Hepatocyte (in vitro differentiated cells): ENCODE results near the gene GABBR2. TPM values are rescaled to one million over a fixed set of nuclear protein-coding genes. Genes with fewer than 3 reads are reported as not detected.

Experiments used
- DNase-seq: peaks from one replicate; pipeline ENCODE4 v3.0.0-alpha.2; 2016; ENCODE audit warnings: low spot score
- H2AFZ ChIP-seq: fragments of 200-600 bp; sonication (generic); 2 replicates; pipeline ENCODE4 v1.6.0; 2016; ENCODE audit warnings: antibody characterized with exemption, mild to moderate bottlenecking
- H3K27ac ChIP-seq: fragments of 200-600 bp; sonication (generic); 2 replicates; pipeline ENCODE4 v1.5.1; 2016; ENCODE audit warnings: mild to moderate bottlenecking
- H3K27me3 ChIP-seq: fragments of 200-600 bp; sonication (generic); 2 replicates; pipeline ENCODE4 v1.6.1; 2016
- H3K36me3 ChIP-seq: fragments of 200-600 bp; sonication (generic); replicated peaks from 2 replicates; pipeline ENCODE4 v1.5.1; 2016; ENCODE audit warnings: low read depth; ENCODE audit not compliant: insufficient read depth
- H3K4me1 ChIP-seq: fragments of 200-600 bp; sonication (generic); 2 replicates; pipeline ENCODE4 v1.5.1; 2016; ENCODE audit warnings: mild to moderate bottlenecking, moderate library complexity; ENCODE audit not compliant: insufficient read depth
- H3K4me2 ChIP-seq: fragments of 200-600 bp; sonication (generic); 2 replicates; pipeline ENCODE4 v1.6.0; 2016
- H3K4me3 ChIP-seq: fragments of 200-600 bp; sonication (generic); 2 replicates; pipeline ENCODE4 v1.5.1; 2016; ENCODE audit warnings: mild to moderate bottlenecking
- H3K79me2 ChIP-seq: fragments of 200-600 bp; sonication (generic); 2 replicates; pipeline ENCODE4 v1.6.0; 2017; ENCODE audit warnings: mild to moderate bottlenecking
- H3K9me2 ChIP-seq: fragments of 200-600 bp; sonication (generic); replicated peaks from 2 replicates; pipeline ENCODE4 v1.6.0; 2017; ENCODE audit warnings: mild to moderate bottlenecking; ENCODE audit not compliant: insufficient read depth
- H3K9me3 ChIP-seq: fragments of 200-600 bp; sonication (generic); 2 replicates; pipeline ENCODE4 v1.5.1; 2016; ENCODE audit warnings: low read depth, mild to moderate bottlenecking
- H4K20me1 ChIP-seq: fragments of 200-600 bp; sonication (generic); 2 replicates; pipeline ENCODE4 v1.6.0; 2016; ENCODE audit warnings: mild to moderate bottlenecking; ENCODE audit not compliant: insufficient read depth, poor library complexity, severe bottlenecking
- CTCF ChIP-seq: fragments of 200-600 bp; sonication (generic); IDR thresholded peaks from 2 replicates; pipeline ENCODE4 v1.5.1; 2016; ENCODE audit warnings: antibody characterized with exemption, mild to moderate bottlenecking; ENCODE audit not compliant: poor library complexity
- EZH2 ChIP-seq: fragments of 200-600 bp; sonication (generic); IDR thresholded peaks from 2 replicates; pipeline ENCODE4 v1.6.1; 2016; ENCODE audit warnings: antibody characterized with exemption, mild to moderate bottlenecking, borderline replicate concordance
- EZH2phosphoT487 ChIP-seq: fragments of 200-600 bp; sonication (generic); IDR thresholded peaks from one replicate; pipeline ENCODE4 v1.6.1; 2018; ENCODE audit warnings: antibody characterized with exemption, mild to moderate bottlenecking, low read depth, moderate library complexity; ENCODE audit not compliant: unreplicated experiment, severe bottlenecking
- WGBS: methylation state at CpG from one replicate; pipeline ENCODE4 v1.1.6; 2016; ENCODE audit warnings: low lambda C conversion rate; ENCODE audit errors: missing lambda C conversion rate; 5-methylcytosine and 5-hydroxymethylcytosine counted together
- polyA plus RNA-seq: library from polyadenylated mRNA; unstranded; fragments of >200 nt; fragmentation: Nextera tagmentation; extraction: Ambion mirVana; gene quantifications from 2 replicates; pipeline ENCODE4 v1.2.1, GENCODE V29; 2016
- total RNA-seq: library from RNA; depleted of rRNA; stranded (reverse); fragments of >200 nt; gene quantifications from 2 replicates; pipeline ENCODE4 v1.2.3, GENCODE V29; 2014

The GABBR2 gene
- total and polyA plus RNA-seq, 2 experiments from 2014 or later: 0.20 to 0.28 TPM

DNA sequence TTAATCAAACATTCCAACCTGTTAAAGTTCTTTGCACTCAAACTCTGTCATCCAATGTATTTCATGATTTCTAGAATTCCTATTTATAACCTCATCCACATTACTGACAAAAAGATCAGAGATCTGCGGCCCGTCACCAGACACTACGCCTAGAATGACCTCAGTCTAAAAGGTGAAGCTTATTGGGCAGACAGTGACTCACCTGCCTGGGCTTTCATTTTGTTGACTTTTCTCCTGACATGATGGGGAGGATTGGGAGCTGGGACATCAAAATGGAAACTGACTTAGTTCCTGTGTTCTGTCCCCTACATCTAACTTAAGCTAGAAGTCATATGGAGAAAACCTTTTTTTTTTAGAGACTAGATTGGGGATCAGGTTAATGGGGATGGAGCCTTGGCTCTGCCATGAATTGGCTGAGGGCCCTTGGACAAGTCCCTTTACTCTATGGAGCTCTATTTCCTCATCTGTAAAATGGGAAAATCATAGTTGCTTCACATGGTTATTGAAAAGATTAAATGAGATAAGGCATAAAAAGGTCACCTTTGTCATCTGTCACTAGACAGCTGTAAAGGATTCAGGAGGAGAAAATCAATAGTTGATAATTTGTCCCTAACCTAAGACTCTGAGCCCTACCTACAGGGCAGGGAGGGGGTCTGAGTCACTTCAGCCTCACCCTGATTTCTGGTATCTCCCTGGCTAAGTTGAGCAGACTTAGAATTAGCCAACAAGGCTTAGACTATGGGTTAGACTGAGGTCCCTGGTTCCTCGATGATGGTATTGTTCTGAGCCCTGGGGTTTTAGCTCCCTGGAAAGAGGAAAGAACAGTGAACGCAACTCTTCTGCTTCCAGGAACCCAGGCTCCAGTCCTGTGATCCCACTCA, 228.5 kb downstream of the GABBR2 start:
- WGBS: 72% methylated on average over 5 of the region's 5 CpGs
- H3K9me2 ChIP-seq: no peaks in the 10 kb centered on the region

GRCh38 chr9:98479449-98479848, 229.3 kb downstream of the GABBR2 start:
- DNase-seq: no peak
- Histone ChIP-seq H4K20me1 (no peaks in the 10 kb centered on the region), H3K4me1 (no peaks in the 10 kb centered on the region), H3K9me3 (no peaks in the 10 kb centered on the region), H3K27ac (peak overlapping the region; percentile 59), H3K36me3 (no peaks in the 10 kb centered on the region), H3K9me2 (no peaks in the 10 kb centered on the region), H3K4me2 (no peak overlapping the region), H3K79me2 (no peaks in the 10 kb centered on the region), H2AFZ (no peak overlapping the region), H3K27me3 (no peaks in the 10 kb centered on the region), H3K4me3 (no peak overlapping the region)
- WGBS: 92% methylated on average over 8 of the region's 8 CpGs
- TF ChIP-seq CTCF (no peak), EZH2 (no peak), EZH2phosphoT487 (no peak)

More for the DNA sequence above, 228.5 kb downstream of the GABBR2 start:
- DNase-seq: peak; percentile 45
- Histone ChIP-seq H2AFZ (no peak overlapping the region), H3K79me2 (no peaks in the 10 kb centered on the region), H3K4me2 (no peak overlapping the region), H4K20me1 (no peaks in the 10 kb centered on the region), H3K27me3 (no peaks in the 10 kb centered on the region), H3K27ac (peak overlapping the region; percentile 74), H3K36me3 (no peaks in the 10 kb centered on the region), H3K4me3 (no peak overlapping the region), H3K4me1 (no peaks in the 10 kb centered on the region), H3K9me3 (no peaks in the 10 kb centered on the region)
- TF ChIP-seq EZH2phosphoT487 (no peak), EZH2 (no peak), CTCF (no peak)

GRCh38 chr9:98477884-98478283, 230.9 kb downstream of the GABBR2 start:
- no peaks in the 10 kb centered on the region for H3K27me3 ChIP-seq
- WGBS: 89% methylated on average over 5 of the region's 5 CpGs
- no peak overlapping the region for H2AFZ ChIP-seq
- no peak for DNase-seq
- no peaks in the 10 kb centered on the region for H3K4me1 ChIP-seq
- H3K9me2 ChIP-seq: no peaks in the 10 kb centered on the region
- no peak overlapping the region for H3K4me3 ChIP-seq
- no peak overlapping the region for H3K27ac ChIP-seq
- H3K4me2 ChIP-seq: no peak overlapping the region
- H3K36me3 ChIP-seq: no peaks in the 10 kb centered on the region
- H4K20me1 ChIP-seq: no peaks in the 10 kb centered on the region
- no peaks in the 10 kb centered on the region for H3K9me3 ChIP-seq
- no peaks in the 10 kb centered on the region for H3K79me2 ChIP-seq
- TF ChIP-seq EZH2phosphoT487 (no peak), EZH2 (no peak), CTCF (no peak)
